Heart left ventricle (tissue), 13 donors: ENCODE measurements around the gene FBXL7.

Source experiments
- CTCF ChIP-seq, 12 donors: fragments of 200-600 bp; sonication (generic) in 4 of 12; IDR thresholded peaks; one replicate each; pipeline versions ENCODE4 v1.5.0 to v1.8.0; 2018 to 2022; ENCODE audit warnings: antibody characterized with exemption in 12 of 12, mild to moderate bottlenecking in 5 of 12
- POLR2A ChIP-seq, 2 donors: fragments of 450-650 bp; IDR thresholded peaks; one replicate each; pipeline ENCODE4 v1.6.1; 2017; ENCODE audit warnings: antibody characterized with exemption in 2 of 2, mild to moderate bottlenecking in 2 of 2, moderate library complexity in 2 of 2
- donor health status: ischemic (EF 13 %, LVEDD 7.1; RV severe dilation, severe dysfunction).
- donor health status: DM: no; HTN: yes; CAD: no.
- donor health status: DM: no; HTN: no; CAD: no.
- donor health status: ischemic (EF 25% LVEDD 6.9; RV normal size, moderate dysfunction).
- donor health status: ischemic (EF 25% LVEDD 5.7; RV mildly dilated, moderate dysfunction).
- donor health status: ischemic (EF 35%, LVEDD 5.7; RV mildly dilated, moderate dysfunction).
- donor health status: nonischemic (EF 11% LVEDD 7.7; RV severe dilation, severe dysfunction).
- donor health status: DM: yes; HTN: yes; CAD: no.
- donor health status: PGD.
- donor health status: ischemic (EF 29% LVEDD 5.4; RV normal size, mild dysfunction).
- donor health status: nonischemic (EF 23%, LVEDD 6.1; RV moderate dilation, normal function).

- TF ChIP-seq CTCF (IDR thresholded peaks at IDR 0.05), result no peak
- no peak for TF ChIP-seq POLR2A (IDR thresholded peaks at IDR 0.05)
Observed at GRCh38 chr5:15682122-15682521, 182.1 kb downstream of the FBXL7 start.
